Activated CD4-positive, alpha-beta T cell treated with anti-CD3 and anti-CD28 coated beads, Interleukin-2, amount 50 U/mL, for 16 hours (primary cell): ENCODE data around the gene CALCOCO1.

Source experiments
- DNase-seq: peaks from one replicate; pipeline ENCODE4 v3.0.0-alpha.2; 2020

The CALCOCO1 gene

DNA sequence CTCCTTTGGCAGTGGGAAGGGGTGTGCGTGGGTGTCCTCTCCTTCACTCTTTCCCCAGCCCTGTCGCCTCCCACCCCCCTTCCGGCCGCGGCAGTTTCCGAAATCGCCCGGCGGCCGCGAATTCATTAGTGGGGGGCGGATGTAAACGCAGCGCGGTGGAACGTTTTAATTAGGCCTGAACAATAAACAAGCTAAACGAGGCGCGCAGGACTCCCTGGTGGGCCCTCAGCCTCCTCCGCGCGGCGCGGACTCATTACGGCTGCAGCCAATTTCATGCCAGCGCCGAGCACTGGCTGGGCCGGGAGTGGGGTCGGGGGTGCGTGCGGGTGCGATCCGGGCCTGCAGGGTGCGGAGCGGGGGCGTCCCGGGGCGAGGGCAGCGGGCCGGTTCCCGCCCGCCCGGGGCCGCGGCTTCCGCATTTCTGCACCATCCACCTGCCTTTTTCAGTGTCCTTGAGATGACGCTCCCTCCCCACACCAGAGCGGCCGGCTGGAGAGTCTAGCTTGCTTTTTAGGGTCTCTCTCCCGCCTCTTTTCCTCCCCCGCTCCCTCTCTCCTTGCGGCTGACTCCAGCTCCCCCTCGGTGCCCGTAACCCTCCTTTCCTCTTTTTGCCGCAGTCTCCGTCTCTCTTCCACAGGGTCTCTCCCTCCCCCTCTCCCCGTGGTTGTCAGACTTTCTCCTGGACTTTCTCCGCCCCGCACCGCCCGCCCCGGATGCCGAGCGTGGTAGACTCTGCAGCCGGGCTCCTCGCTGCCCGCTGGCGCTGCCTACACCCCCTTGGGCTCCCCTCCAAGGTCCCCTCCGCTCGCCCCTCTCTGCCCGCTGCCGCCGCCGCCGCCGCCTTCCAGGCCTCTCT is 24.3 kb upstream of the CALCOCO1 start, which contains the start of gene CISTR:
Gene CISTR (minus strand): TSS at position 644 of the 856 bp plus-strand sequence.
- no peak for DNase-seq

GRCh38 chr12:53750812-53751335 is 23.6 kb upstream of the CALCOCO1 start:
- no peak for DNase-seq

- no peak for DNase-seq
Observed at GRCh38 chr12:53749986-53750811, 22.9 kb upstream of the CALCOCO1 start.

- DNase-seq, result no peak
Observed at GRCh38 chr12:53748072-53748840, 21.0 kb upstream of the CALCOCO1 start.

- no peak for DNase-seq
Observed at GRCh38 chr12:53747095-53747494, 19.8 kb upstream of the CALCOCO1 start.

DNA sequence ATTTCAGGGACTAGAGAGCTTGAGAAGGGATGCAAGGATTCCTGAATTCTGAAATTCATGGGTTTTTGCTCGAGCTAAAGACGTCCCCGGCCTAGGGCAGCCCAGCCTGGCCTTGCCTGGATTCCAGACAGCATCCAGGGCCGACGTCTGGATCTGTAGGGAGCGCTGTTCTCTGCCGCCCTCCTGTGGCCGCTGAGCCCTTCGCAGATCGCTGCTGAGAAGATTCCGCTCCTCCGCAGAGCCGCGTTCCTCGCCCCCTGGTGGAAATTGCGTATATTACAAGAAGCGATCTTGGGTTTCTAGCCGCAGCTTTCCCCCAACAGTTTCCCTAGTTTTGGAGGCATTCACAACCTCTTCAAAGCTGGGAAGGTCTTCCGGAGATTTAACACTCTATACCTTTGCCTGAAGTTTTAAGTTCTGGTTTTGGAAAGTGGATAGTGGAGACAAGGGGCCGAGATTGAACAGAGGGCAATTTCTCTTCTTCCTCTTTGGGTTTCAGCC is 19.4 kb upstream of the CALCOCO1 start:
- peak; percentile 87 for DNase-seq

- no peak for DNase-seq
Observed at GRCh38 chr12:53744751-53745150, 17.5 kb upstream of the CALCOCO1 start.

- DNase-seq, result no peak
Observed at GRCh38 chr12:53744130-53744441, 16.8 kb upstream of the CALCOCO1 start.

GRCh38 chr12:53743266-53744129 is 16.2 kb upstream of the CALCOCO1 start:
- peak; percentile 67 for DNase-seq

- no peak for DNase-seq
Observed at GRCh38 chr12:53740130-53740491, 12.9 kb upstream of the CALCOCO1 start.

DNA sequence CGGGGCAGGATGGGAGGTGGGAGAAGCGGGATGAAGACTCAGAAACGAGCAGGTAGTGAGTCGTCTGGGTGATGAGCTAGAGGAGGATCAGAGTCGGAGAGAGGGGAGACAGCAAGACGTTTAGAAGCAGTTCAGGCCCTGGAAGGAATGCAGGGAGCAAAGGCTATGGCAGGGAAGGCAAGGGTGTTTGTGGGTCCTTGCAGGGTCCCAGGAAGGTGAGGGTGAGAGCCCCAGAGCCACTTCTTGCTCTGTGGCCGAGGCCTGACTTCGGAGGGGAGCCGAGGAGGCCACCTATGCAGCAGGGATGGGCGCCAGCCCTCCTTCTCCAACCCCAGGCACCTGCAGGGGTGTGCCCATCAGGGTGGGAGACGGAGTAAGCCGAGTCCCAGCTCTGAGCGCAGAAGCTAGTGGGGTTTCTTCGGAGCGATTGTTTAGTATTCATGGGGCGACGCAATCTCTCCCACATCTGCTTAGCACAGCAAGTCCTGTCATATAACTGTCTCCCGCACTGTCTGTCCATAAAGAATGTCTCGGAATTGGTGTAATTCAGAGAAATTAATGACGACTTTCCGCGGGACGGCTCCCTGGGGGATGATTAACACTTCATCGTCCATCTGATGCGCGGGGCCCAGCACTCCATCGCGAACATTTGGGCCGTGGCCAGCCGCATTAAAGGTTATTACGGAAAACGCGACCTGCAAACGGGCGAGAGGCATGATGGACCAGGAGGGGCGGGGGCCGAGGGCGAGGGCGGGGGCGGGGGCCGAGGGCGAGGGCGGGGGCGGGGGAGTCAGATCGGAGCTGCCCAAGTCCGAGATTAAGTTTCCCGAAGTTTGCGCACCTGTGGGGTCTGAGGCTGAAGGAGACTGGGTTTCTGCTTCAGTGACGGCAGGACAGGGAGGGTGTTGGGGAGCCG is 12.2 kb upstream of the CALCOCO1 start:
- no peak for DNase-seq

- no peak for DNase-seq
Observed at GRCh38 chr12:53738406-53739213, 11.4 kb upstream of the CALCOCO1 start.

GRCh38 chr12:53737951-53738405 is 10.7 kb upstream of the CALCOCO1 start:
- DNase-seq, result no peak

- no peak for DNase-seq
Observed at GRCh38 chr12:53737093-53737808, 10.0 kb upstream of the CALCOCO1 start.

DNA sequence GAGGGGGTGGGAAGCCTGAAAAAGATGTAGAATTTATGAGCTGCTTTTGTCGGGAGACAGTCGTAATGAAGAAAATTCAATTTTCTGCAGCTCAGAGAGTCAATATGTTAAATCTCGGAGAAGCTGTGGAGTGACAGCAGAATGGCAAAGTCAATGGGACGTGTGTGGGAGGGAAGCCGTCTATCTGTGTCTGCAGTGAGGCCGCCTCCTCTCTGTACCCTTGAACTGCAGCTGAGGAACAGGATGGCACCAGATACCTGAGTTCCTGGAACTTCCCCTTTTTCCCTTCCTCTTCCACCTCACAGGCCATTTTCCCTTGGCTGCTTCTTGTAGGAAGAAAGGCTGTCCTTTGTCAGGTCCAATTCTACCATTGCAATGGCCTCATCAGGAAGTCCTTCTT is 9.3 kb upstream of the CALCOCO1 start:
- no peak for DNase-seq

- DNase-seq, result no peak
Observed at GRCh38 chr12:53735556-53735955, 8.3 kb upstream of the CALCOCO1 start.

- DNase-seq, result no peak
Observed at GRCh38 chr12:53734425-53734824, 7.2 kb upstream of the CALCOCO1 start.

GRCh38 chr12:53733807-53734200 is 6.6 kb upstream of the CALCOCO1 start:
- no peak for DNase-seq
